K562 (cell line): ENCODE results near the gene MEF2D. TPM values are rescaled to one million over a fixed set of nuclear protein-coding genes. Genes with fewer than 3 reads are reported as not detected.

ENCODE experiments used
- ATF1 ChIP-seq, 2 experiments: fragments of 450-650 bp in 1 of 2; IDR thresholded peaks; 2 replicates each; pipeline ENCODE4 v1.6.1; 2016; ENCODE audit warnings: missing compliant biosample characterization in 1 of 2, missing genetic modification characterization in 1 of 2
- ATF2 ChIP-seq: sonication (generic); formaldehyde crosslinking; IDR thresholded peaks from 2 replicates; pipeline ENCODE4 v1.8.1; 2022; ENCODE audit warnings: missing genetic modification reagents
- ELF1 ChIP-seq: fragments of 200-800 bp; sonication (Bioruptor generic); IDR thresholded peaks from 2 replicates; pipeline ENCODE4 v1.6.1; 2016; ENCODE audit warnings: missing genetic modification characterization, missing compliant biosample characterization
- ESRRA ChIP-seq: fragments of 450-650 bp; IDR thresholded peaks from 2 replicates; pipeline ENCODE4 v1.6.1; 2014; ENCODE audit warnings: low read depth, mild to moderate bottlenecking, moderate library complexity, borderline replicate concordance
- ESRRB ChIP-seq: fragments of 250-450 bp; sonication (Bioruptor Pico); IDR thresholded peaks from 2 replicates; pipeline ENCODE4 v1.5.0; 2020; ENCODE audit warnings: mild to moderate bottlenecking, moderate library complexity, borderline replicate concordance
- EZH2 ChIP-seq: IDR thresholded peaks from 2 replicates; pipeline ENCODE4 v1.6.1; 2012; ENCODE audit warnings: low read depth, mild to moderate bottlenecking, inconsistent platforms, low read length, borderline replicate concordance
- FOS ChIP-seq: IDR thresholded peaks from 3 replicates; pipeline ENCODE4 v1.6.1; 2011; ENCODE audit not compliant: insufficient read length; ENCODE audit errors: extremely low read depth
- FOXM1 ChIP-seq, 2 experiments: fragments of 450-650 bp in 1 of 2; sonication (generic) in 1 of 2; formaldehyde crosslinking in 1 of 2; IDR thresholded peaks; 2 replicates each; pipeline versions ENCODE4 v1.6.1 to v1.9.0; 2017 to 2022; ENCODE audit warnings: low read depth in 2 of 2, mild to moderate bottlenecking in 2 of 2, missing genetic modification reagents in 1 of 2, moderate library complexity in 1 of 2
- HMGN3 ChIP-seq: IDR thresholded peaks from 2 replicates; pipeline ENCODE4 v1.6.1; 2011; ENCODE audit warnings: borderline replicate concordance, low read depth, mild to moderate bottlenecking, mixed read lengths, low read length; ENCODE audit not compliant: insufficient read length; ENCODE audit errors: extremely low read depth
- HNRNPLL ChIP-seq: fragments of 200-400 bp; formaldehyde crosslinking; IDR thresholded peaks from 2 replicates; pipeline ENCODE4 v1.6.1; 2017; ENCODE audit warnings: low read length, low read depth, mild to moderate bottlenecking; ENCODE audit not compliant: poor library complexity, severe bottlenecking
- KDM5B ChIP-seq: fragments of 200-600 bp; sonication (generic); IDR thresholded peaks from 2 replicates; pipeline ENCODE4 v1.6.1; 2012; ENCODE audit warnings: low read depth, mild to moderate bottlenecking, moderate library complexity, low read length, control low read depth, inconsistent platforms; ENCODE audit not compliant: insufficient replicate concordance
- MAZ ChIP-seq, 2 experiments: fragments of 450-650 bp in 1 of 2; sonication (generic) in 1 of 2; formaldehyde crosslinking; IDR thresholded peaks in 1 of 2; conservative IDR thresholded peaks in 1 of 2; 2 replicates each; pipeline versions ENCODE4 v1.4.0 to v1.5.0; 2020; ENCODE audit warnings: mild to moderate bottlenecking in 1 of 2, missing genetic modification reagents in 1 of 2
- NCOA6 ChIP-seq: fragments of 450-650 bp; IDR thresholded peaks from 2 replicates; pipeline ENCODE4 v1.6.1; 2017; ENCODE audit warnings: mild to moderate bottlenecking
- NELFE ChIP-seq: IDR thresholded peaks from 2 replicates; pipeline ENCODE4 v1.6.1; 2011; ENCODE audit warnings: mild to moderate bottlenecking; ENCODE audit not compliant: insufficient read depth, insufficient read length
- NFATC3 ChIP-seq: fragments of 450-650 bp; IDR thresholded peaks from 2 replicates; pipeline ENCODE4 v1.6.1; 2017; ENCODE audit warnings: mild to moderate bottlenecking
- OTX1 ChIP-seq: fragments of 450-650 bp; formaldehyde crosslinking; IDR thresholded peaks from 2 replicates; pipeline ENCODE4 v1.4.0; 2022; ENCODE audit warnings: mild to moderate bottlenecking
- POLR2AphosphoS2 ChIP-seq: IDR thresholded peaks from 2 replicates; pipeline ENCODE4 v1.6.1; 2012; ENCODE audit warnings: low read length, improper control_type of control experiment
- PRMT5 ChIP-seq: sonication (generic); formaldehyde crosslinking; IDR thresholded peaks from 2 replicates; pipeline ENCODE4 v1.5.0; 2020; ENCODE audit warnings: missing genetic modification reagents
- RAD51 ChIP-seq: fragments of 450-650 bp; IDR thresholded peaks from 2 replicates; pipeline ENCODE4 v1.7.1; 2016; ENCODE audit warnings: low read depth, mild to moderate bottlenecking, borderline replicate concordance
- SLC30A9 ChIP-seq: fragments of 250-450 bp; sonication (Bioruptor Pico); IDR thresholded peaks from 2 replicates; pipeline ENCODE4 v1.8.0; 2022; ENCODE audit warnings: mild to moderate bottlenecking, moderate library complexity
- SRF ChIP-seq, 2 experiments: fragments of 250-450, 450-650 bp in 1 of 2; sonication (Bioruptor Pico) in 1 of 2; sonication (generic) in 1 of 2; formaldehyde crosslinking; IDR thresholded peaks; 2 replicates each; pipeline versions ENCODE4 v1.5.0 to v1.5.1; 2020 to 2022; ENCODE audit warnings: mild to moderate bottlenecking in 1 of 2, missing genetic modification reagents in 1 of 2
- TARDBP ChIP-seq: fragments of 450-650 bp; IDR thresholded peaks from 2 replicates; pipeline ENCODE4 v1.6.1; 2016
- ZMIZ1 ChIP-seq, 2 experiments: fragments of 150-350 bp in 1 of 2; IDR thresholded peaks; 2 replicates each; pipeline ENCODE4 v1.6.1; 2012 to 2016; ENCODE audit warnings: low read depth in 2 of 2, low read length in 2 of 2, mild to moderate bottlenecking in 1 of 2, moderate library complexity in 1 of 2
- ZNF586 ChIP-seq: fragments of 450-650 bp; formaldehyde crosslinking; conservative IDR thresholded peaks from 2 replicates; pipeline ENCODE4 v1.4.0; 2020; ENCODE audit warnings: mild to moderate bottlenecking, moderate library complexity
- ZNF764 ChIP-seq: fragments of 250-450 bp; sonication (Bioruptor Pico); IDR thresholded peaks from 2 replicates; pipeline ENCODE4 v1.4.0; 2020; ENCODE audit warnings: low read depth, mild to moderate bottlenecking, moderate library complexity
- polyA plus RNA-seq, 8 experiments: library from polyadenylated mRNA; depleted of rRNA in 4 of 8; stranded (reverse) in 5 of 8; unstranded in 3 of 8; fragments of >200 nt; fragmentation: Nextera tagmentation in 2 of 8; fragmentation: Illumina TruSeq in 1 of 8; extraction: Ambion mirVana in 2 of 8; extraction: Trizol in 1 of 8; gene quantifications; 2 replicates each; pipeline versions ENCODE4 v1.2.1 to v1.2.3, GENCODE V29; 2011 to 2014; ENCODE audit warnings: inconsistent platforms in 1 of 8, missing spikeins in 1 of 8
- total RNA-seq, 7 experiments: library from RNA; depleted of rRNA in 6 of 7; stranded (reverse); fragments of >200 nt in 6 of 7; fragmentation: Illumina TruSeq in 2 of 7; extraction: Trizol in 2 of 7; gene quantifications; 2 replicates each; pipeline versions ENCODE4 v1.2.1 to v1.2.3, GENCODE V29; 2011 to 2021; ENCODE audit warnings: low replicate concordance in 1 of 7

The MEF2D gene
- total and polyA plus RNA-seq, 9 of the 15 experiments (the other 6 are each of a cell fraction or from before 2014, with no cell fraction given), result 0.10 to 19.5 (median 2.6) TPM

GRCh38 chr1:156492013-156492590 is 8.5 kb downstream of the MEF2D start (continued):
- TF ChIP-seq ZMIZ1 (IDR thresholded peaks at IDR 0.05; ENCODE audit: low read depth in 2 of 2, low read length in 2 of 2) (no peak; a peak in 1 of 4 replicates), OTX1 (CRISPR knock-in tag) (no peak), ZNF764 (CRISPR knock-in tag) (no peak), NELFE (no peak), NCOA6 (no peak), ESRRB (peak; percentile 50; the same call in 1 of the 2 replicates), FOXM1 (IDR thresholded peaks at IDR 0.05; ENCODE audit: low read depth) (no peak), FOXM1 (CRISPR knock-in tag; IDR thresholded peaks at IDR 0.05; ENCODE audit: low read depth) (no peak), NFATC3 (no peak), ELF1 (tag) (no peak), POLR2AphosphoS2 (no peak), ZNF586 (CRISPR knock-in tag) (peak; percentile 72), ATF2 (no peak), FOS (no peak), MAZ (CRISPR knock-in tag; conservative IDR thresholded peaks at IDR 0.05 in 1 of 2, IDR thresholded peaks at IDR 0.05 in 1 of 2) (0 out of 4 replicates have a peak, but pooled peaks of 1 of the 2 experiments have one; percentile 38), HMGN3 (no peak), ESRRA (no peak), SLC30A9 (CRISPR knock-in tag) (no peak), RAD51 (no peak), SRF (CRISPR knock-in tag; IDR thresholded peaks at IDR 0.05) (no peak), HNRNPLL (no peak), ATF1 (CRISPR knock-in tag; IDR thresholded peaks at IDR 0.05) (no peak), ATF1 (tag; IDR thresholded peaks at IDR 0.05) (no peak), EZH2 (no peak), PRMT5 (no peak), TARDBP (no peak), KDM5B (peak; percentile 51)
